Measurements from ENCODE around the gene ME3. TPM values are rescaled to one million over a fixed set of nuclear protein-coding genes. Genes with fewer than 3 reads are reported as not detected.
A peak's percentile ranks its signal among the peaks of the same experiment; 100 is the strongest.

ME3 gene
- total RNA-seq, 1 donor from 2014 or later = 33.4 TPM

- no peaks in the 10 kb centered on the region for H3K9me3 ChIP-seq (replicated peaks)
- H3K27ac ChIP-seq (replicated peaks) = no peak overlapping the region
- TF ChIP-seq, protein P1, sequence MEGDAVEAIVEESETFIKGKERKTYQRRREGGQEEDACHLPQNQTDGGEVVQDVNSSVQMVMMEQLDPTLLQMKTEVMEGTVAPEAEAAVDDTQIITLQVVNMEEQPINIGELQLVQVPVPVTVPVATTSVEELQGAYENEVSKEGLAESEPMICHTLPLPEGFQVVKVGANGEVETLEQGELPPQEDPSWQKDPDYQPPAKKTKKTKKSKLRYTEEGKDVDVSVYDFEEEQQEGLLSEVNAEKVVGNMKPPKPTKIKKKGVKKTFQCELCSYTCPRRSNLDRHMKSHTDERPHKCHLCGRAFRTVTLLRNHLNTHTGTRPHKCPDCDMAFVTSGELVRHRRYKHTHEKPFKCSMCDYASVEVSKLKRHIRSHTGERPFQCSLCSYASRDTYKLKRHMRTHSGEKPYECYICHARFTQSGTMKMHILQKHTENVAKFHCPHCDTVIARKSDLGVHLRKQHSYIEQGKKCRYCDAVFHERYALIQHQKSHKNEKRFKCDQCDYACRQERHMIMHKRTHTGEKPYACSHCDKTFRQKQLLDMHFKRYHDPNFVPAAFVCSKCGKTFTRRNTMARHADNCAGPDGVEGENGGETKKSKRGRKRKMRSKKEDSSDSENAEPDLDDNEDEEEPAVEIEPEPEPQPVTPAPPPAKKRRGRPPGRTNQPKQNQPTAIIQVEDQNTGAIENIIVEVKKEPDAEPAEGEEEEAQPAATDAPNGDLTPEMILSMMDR (IDR thresholded peaks at IDR 0.05; ENCODE audit: borderline replicate concordance) = no peak
- intact Hi-C loops (cut with micrococcal nuclease) = no loop called here
- no peaks in the 10 kb centered on the region for H3K27me3 ChIP-seq (ENCODE audit: low read depth)
- peaks cover 62% of the 10 kb centered on the region for H3K4me1 ChIP-seq
- no peak for DNase-seq
- no peak overlapping the region for H3K4me3 ChIP-seq
- H3K36me3 ChIP-seq = no peaks in the 10 kb centered on the region
Measured at GRCh38 chr11:86575208-86575855, 97.1 kb downstream of the ME3 start.

- intact Hi-C loops (cut with micrococcal nuclease) = no loop called here
- Histone ChIP-seq H3K27me3 (ENCODE audit: low read depth) (no peaks in the 10 kb centered on the region), H3K27ac (replicated peaks) (no peak overlapping the region), H3K9me3 (replicated peaks) (no peaks in the 10 kb centered on the region), H3K36me3 (no peaks in the 10 kb centered on the region), H3K4me1 (peaks cover 56% of the 10 kb centered on the region), H3K4me3 (no peak overlapping the region)
- DNase-seq = no peak
- TF ChIP-seq, protein P1 (IDR thresholded peaks at IDR 0.05; ENCODE audit: borderline replicate concordance) = no peak
Measured at GRCh38 chr11:86574493-86575207, 97.8 kb downstream of the ME3 start.

- no peak for DNase-seq
- intact Hi-C loops (cut with micrococcal nuclease) = no loop called here
- Histone ChIP-seq H3K9me3 (replicated peaks) (no peaks in the 10 kb centered on the region), H3K4me1 (peaks cover 36% of the 10 kb centered on the region), H3K4me3 (no peak overlapping the region), H3K27ac (replicated peaks) (no peak overlapping the region), H3K27me3 (ENCODE audit: low read depth) (no peaks in the 10 kb centered on the region), H3K36me3 (no peaks in the 10 kb centered on the region)
- TF ChIP-seq, protein P1 (IDR thresholded peaks at IDR 0.05; ENCODE audit: borderline replicate concordance) = peak; percentile 22
Measured at GRCh38 chr11:86571273-86571948, 101.0 kb downstream of the ME3 start.

GRCh38 chr11:86570451-86570850, 102.0 kb downstream of the ME3 start:
- Histone ChIP-seq H3K27me3 (ENCODE audit: low read depth) (no peaks in the 10 kb centered on the region), H3K4me3 (no peak overlapping the region), H3K27ac (replicated peaks) (no peak overlapping the region), H3K4me1 (peaks cover 35% of the 10 kb centered on the region), H3K9me3 (replicated peaks) (no peaks in the 10 kb centered on the region), H3K36me3 (no peaks in the 10 kb centered on the region)
- TF ChIP-seq, protein P1 (IDR thresholded peaks at IDR 0.05; ENCODE audit: borderline replicate concordance) = no peak
- no peak for DNase-seq
- intact Hi-C loops (cut with micrococcal nuclease) = no loop called here

DNA sequence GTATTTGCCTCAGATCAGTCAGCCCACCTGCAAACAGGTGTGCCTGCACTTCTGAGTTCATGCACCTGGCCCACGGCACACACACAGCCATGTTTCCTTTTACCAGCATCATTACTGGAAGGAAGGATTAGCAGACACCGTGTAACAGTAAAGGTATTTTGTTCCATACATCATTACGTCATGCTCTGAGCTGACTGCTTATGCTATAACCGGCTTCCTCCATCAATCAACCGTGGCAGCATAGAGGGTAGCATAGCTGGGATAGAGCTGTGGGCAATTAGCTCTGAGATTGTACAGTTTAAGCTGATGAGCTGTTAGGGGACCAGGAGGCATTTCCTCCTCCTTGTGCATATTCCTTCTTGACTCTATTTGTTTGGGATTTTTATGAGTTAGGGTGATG, 102.4 kb downstream of the ME3 start:
- H3K27ac ChIP-seq (replicated peaks) = no peak overlapping the region
- no peak for DNase-seq
- H3K36me3 ChIP-seq = no peaks in the 10 kb centered on the region
- peaks cover 35% of the 10 kb centered on the region for H3K4me1 ChIP-seq
- intact Hi-C loops (cut with micrococcal nuclease) = no loop called here
- TF ChIP-seq, protein P1 (IDR thresholded peaks at IDR 0.05; ENCODE audit: borderline replicate concordance) = no peak
- H3K27me3 ChIP-seq (ENCODE audit: low read depth) = no peaks in the 10 kb centered on the region
- no peak overlapping the region for H3K4me3 ChIP-seq
- no peaks in the 10 kb centered on the region for H3K9me3 ChIP-seq (replicated peaks)
